ENCODE data around the gene VAV3.

VAV3 gene

DNA sequence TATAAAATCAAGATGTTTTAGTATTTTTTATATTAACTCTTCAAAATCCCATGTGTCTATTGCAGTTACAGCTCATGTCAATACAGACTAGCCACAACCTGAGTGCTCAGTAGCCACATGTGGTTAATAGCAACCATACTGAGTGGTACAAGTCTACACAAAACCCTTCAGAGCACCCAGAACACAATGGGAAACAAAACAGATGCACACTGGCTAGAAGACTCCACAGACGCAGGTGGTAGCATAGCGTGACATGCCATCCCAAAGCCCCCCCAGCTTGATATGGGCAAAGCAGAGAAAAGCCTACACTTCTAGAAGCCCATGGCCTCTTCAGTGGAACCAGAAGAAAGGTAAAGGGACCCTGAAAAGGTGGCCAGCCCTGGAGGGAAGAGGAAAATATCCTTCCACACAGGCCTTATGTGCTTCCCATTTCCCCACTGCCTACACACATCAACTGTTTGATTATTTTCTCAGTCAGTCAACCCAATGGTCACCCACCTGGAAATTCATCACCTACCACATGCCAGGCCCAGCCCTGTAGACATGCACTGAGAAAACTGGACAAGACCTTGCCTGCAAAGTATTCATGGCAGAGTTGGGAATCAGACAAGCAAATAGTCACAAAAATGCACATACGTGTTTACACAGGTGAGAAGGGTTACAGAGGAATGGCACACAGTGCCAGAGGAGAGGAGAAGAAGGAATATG lies 175.0 kb downstream of the VAV3 start:
- DNase-seq (ENCODE audit: low read depth), result no peak

DNA sequence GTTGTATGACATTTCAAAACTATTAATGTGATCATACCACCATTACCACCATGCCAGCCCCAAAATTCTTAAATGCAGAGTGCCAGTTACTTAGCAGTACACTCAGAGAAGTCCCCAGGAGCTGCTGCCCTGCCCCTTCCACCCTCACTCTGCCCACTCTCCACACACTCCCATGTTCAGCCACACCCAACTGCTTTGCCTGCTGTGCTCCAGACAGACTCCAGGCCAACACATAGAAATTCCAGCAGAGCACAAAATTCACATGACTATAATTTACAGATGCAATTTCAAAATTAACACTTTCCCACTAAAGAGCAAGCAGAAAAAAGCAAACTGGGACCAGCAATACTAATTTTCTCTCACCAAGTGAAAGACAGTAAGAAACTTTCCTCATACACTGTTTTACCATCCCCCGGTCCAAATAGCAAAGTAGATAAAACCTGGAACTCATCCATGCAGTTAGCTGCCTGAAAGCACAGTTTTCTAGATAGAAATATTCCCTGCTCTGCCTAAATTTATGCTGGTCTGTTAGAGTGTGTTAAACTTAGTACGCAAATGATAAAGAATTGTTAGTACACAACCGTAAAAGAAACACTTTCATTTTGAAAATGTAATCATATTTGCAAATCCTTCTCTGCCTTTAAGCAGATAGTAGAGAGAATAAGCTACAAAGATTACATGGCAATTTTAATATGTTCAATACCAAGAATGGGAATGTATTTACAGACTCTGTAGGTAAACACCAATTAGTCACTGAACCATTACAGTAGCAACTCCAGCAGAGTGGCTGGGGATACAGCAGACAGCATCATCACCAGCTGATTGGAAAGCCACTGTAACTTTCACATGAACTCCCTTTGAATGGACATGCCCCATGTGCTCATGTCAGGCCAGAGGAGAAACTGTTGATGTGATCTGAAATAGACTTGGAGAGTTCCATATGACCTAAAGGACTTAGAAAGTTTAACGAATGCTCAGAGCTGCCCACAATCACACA lies 176.5 kb downstream of the VAV3 start:
- no peak for DNase-seq (ENCODE audit: low read depth)

DNA sequence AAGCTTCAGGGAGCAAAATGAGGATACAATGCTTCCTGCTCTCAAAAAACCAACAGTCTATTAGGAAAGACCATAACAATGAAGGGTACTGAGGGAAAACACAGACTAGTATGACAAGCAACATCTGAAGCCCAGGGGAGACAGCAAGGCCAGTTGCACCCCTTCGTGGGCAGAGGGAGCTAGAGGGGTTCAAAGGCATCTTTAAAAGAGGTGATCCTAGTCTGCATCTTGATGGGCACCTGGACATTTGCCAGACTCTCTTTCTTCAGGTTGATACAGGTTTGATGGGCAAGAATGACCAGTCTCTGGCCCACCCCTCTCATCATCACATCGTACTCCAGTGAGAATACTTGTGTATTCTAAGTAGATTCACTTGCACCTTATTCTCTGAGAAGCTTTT lies 177.7 kb downstream of the VAV3 start:
- no peak for DNase-seq (ENCODE audit: low read depth)

DNA sequence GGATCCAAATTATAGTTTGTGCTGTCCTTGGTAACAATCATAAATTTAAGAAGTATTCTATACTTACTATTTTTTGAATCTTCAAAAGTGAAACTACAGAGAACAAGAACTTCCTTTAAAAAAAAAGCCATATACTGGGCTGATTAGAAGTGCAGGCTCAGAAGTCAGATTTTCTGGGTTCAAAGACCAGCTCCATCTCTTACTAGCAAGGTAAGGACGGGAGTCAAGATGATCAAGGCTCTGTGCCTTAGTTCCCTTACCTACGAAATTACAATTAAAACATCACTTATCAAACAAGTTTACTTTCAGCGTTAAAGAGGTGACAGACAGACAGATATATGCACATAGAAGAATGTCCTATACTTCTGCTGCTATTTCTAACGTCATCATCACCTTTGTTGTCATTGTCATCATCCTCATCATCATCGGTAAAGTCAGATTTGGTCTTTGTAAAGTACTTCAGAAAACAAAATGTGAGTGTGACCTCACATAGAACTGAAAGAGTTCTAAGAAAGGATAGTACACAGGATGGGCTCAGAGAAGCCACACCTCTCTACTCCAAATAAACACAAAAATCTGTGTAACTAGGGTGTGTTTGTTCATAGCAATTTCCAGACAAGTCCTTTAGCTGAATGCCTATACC lies 178.7 kb downstream of the VAV3 start:
- no peak for DNase-seq (ENCODE audit: low read depth)

DNA sequence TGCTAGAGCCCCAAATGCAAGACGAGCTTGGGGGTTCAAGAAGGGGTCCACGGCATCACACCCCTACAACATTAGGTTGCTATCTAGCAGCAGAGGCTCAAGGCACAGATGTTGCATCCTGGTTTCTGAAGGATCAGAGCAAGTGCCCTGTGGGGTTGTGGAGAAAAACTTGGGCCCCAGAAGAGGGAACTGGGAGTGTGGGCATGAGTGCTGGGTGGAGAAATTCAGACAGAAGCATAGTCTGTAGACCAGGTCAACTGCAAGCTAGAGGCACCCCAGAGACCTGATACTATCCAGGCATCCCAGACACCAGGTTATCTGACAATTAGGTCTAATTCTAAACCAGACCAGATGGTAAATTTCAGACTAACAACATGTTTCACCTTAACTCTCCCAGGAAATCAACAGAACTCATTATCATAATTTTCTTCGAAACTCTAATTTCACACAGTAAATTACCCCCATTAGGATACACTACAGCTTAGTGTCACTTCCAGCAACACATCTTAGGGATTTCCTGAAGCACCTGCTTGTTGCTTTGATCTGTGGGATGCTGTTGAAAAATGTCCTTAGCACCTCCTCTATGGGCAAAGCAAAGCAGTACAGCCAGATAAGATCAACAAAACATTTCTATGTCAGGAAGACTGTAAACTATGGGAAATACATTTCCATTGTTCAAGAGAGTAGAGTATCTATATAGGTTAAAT lies 179.3 kb downstream of the VAV3 start:
- DNase-seq (ENCODE audit: low read depth), result no peak

DNA sequence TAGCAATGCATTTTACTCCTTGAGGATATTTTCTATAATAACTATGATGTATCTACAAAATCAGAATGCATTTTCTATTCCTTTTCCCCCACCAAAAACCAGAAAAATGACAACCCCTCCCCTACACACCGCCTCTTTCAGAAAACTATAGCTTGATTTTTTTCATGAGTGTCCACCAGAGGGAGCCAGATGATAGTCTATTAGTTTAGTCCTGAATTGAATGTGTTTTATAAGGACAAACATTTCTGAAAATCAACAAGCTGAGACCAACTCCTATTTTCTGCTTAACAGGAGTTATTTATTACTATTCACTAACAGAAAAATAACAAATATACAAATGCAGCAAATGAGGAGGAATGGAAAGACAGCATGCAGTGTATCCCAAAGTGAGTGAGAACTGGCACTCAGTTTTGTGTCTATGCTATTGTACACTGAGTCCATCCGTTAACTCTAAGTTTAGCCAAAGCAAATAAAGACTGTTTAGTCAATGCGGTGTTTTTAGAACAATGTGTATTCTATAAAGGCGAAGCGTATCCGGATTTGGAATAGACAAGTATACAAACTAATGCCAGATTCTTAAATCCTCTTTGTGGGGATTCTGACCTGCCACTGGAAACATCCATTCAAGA lies 182.6 kb downstream of the VAV3 start:
- DNase-seq (ENCODE audit: low read depth), result no peak

DNA sequence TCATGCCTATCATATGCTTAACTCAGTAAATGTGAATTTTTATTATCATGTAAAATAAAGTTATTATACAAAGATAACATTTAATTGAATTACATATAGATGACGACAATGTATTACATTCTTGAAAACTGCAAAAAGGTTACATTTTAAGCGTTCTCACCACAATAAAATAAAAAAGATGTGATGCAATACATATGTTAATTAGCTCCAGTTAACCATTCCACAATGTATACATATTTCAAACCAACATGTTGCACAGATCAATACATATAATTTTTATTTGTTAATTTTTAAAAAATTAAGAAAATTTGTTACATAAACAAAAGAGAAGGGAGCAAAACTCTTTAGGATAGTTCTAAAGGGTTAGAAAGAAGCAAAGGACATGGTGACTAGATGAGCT lies 183.7 kb downstream of the VAV3 start:
- DNase-seq (ENCODE audit: low read depth), result no peak

DNA sequence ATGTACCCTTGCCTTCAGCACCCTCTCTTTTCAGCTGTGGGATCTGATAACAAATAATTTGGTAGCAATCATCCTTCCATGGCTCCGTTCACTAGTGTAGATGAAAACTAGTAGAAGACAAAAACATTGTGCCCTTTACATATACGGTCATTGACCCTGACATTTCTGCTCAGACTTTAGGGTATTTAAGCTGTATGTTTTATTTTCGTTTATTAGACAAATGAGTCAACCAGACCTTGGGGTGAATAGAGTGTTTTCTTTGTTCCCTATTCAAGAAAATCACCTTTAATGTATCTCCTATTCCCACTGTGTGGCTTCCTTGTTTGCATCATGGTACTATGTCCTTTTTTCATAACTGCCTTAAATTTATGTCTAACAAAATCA lies 187.3 kb downstream of the VAV3 start:
- DNase-seq (ENCODE audit: low read depth), result no peak

DNA sequence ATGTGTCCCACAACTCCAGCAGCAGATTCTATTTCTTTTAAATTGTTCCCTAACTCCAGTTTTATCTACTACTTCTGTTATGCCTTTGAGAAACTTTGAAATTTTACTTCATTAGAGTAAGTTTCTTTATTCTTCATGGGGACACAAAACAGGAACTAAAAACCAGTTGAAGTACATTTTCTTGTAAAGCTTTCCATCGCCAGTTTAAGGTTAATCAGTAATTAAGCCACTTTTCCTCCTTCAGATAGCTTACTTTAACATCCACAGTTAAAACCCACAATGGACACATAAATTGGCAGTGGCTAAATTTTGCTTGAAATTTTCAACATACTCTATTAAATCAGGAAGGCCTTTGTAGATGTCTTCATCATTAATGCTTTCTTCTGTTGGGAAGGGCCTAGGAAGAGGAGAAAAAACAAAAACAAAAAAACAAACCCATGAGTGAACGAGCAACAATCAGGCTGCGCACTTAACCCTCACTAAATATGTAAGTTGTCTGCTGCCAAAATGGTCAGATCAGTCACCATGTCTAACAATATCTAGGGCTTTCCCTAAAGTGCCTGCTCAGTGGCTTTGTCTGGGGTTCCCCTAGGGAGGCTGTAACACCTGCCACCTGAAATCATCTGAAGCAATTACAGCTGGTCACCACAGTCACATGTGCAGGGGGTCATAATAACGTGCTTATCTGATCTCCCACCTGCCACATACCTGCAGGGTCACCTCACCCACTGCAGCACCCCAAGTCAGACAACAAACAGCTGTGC lies 187.9 kb downstream of the VAV3 start:
- DNase-seq (ENCODE audit: low read depth), result no peak

DNA sequence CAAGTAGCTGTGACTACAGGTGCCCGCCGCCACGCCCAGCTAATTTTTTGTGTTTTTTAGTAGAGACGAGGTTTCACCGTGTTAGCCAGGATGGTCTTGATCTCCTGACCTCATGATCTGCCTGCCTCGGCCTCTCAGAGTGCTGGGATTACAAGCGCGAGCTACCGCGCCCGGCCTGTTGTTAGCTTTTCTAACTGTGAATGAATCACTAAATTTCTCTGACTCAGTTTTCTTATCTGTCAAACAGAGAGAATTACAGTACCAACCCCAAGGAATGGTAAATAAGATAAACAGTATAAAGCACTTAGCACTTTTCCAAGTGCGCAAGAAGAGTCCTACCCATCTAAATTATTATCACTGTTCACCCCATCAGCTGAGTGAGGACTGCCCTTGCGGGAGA lies 193.6 kb downstream of the VAV3 start:
- DNase-seq (ENCODE audit: low read depth), result no peak

DNA sequence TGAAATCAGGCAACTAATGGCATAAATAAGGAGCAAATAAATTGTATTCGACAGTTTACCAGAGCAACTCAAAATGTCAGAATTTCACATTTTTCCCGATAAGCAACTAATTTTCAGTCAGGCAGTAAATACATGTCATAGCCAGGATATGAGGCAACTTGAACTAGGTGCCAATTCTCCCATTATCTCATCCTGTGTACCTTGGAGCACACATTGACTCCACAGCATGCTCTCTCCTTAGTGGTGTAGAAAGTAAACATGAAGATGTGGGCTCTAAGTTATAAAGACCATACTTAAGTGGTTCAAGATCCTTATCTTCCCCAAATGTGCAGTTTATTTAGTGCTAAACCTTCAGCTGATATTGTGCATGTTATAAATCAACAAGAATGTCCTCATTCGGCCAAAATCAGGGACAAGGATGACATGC lies 197.8 kb downstream of the VAV3 start:
- no peak for DNase-seq (ENCODE audit: low read depth)

DNA sequence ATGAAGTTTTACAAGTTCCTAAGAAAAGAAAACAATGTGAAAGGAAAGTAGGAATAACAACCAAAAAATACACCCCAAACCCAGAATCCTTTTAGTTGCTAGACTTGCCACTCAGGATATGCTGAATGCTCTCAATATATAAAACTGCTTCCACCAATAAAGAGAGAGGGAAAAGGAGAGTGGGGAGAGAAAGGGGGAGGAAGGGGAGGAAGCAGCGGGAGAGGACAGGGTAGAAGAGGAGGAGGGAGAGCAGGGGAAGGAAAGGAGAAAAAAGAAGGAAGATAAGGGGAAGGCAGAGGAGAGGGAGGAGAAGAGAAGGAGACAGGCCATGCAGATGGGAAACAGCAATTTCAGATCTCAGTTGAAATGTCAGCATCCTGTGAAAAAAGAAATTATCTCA lies 198.4 kb downstream of the VAV3 start:
- no peak for DNase-seq (ENCODE audit: low read depth)

DNA sequence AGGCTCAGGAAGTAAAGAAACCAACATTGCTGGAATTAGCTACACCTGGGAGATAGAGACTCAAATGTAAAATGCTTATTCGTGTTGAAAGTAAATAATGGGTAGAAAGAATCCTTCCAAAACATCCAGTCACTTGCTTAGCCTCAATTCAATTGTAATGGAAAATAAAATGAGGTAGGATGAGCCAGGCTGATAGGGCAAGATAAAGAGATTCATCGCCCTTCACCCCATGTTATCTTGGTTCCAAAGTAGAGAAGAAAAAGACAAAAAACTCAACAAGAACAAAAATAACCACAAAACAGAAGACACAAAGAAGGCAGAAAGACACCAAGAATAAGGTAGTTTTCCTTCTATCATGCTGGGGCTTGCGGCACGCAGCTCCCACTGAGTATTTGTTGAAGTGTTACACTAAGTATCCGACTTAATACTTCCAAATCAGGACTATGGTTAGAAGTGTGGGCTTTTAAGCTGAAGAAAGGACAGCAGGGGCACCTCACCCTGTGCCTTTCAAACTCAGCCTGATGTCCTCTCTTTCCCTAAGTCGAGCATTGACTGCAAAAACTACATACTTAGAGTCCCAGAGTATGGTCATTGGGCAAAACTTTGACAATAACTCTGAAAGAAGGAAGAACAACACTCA lies 202.1 kb downstream of the VAV3 start:
- DNase-seq (ENCODE audit: low read depth), result no peak

DNA sequence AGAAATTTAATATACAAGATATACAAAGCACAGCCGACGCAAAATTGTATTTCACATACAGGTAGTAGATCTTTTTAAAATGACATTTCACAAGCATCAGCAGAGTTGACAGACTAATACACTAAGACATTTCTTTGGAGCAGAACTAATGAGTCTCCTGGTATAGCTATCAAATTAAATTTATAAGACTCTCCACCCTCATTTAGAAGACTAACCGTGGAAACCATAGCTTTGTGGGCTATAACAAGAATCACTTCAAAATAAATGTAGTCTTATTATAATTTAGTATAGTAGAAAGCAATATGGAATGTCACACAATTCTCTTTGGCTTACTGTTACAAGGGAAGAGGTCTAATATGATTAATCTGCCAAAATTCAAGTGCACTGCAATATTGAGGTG lies 204.9 kb downstream of the VAV3 start:
- DNase-seq (ENCODE audit: low read depth), result no peak

DNA sequence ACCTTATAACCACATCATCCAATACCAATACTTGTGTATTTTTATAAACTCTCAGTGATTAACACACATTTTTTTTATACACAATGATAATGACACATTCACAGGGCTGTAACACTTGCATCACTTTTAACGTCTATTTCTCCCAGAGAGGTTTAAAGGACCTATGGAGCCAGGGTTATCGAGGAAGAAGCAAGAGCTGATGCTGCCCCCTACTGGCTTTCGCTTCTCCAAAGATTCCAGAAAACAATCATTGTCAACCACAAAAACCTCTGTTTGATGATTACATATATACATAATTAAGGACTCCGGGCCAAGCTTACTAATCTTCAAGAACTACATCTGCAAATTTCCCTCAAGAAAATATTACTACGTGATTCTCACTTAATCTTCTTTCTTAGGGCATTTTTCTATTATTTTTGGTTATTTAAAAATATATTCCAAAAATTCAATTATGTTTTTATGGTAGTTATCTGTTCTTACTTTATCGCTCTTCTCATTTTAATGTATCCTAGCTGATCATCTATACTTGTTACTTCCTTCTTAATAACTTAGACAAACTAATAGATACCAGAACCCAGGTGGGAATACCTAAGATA lies 214.5 kb downstream of the VAV3 start:
- no peak for DNase-seq (ENCODE audit: low read depth)

DNA sequence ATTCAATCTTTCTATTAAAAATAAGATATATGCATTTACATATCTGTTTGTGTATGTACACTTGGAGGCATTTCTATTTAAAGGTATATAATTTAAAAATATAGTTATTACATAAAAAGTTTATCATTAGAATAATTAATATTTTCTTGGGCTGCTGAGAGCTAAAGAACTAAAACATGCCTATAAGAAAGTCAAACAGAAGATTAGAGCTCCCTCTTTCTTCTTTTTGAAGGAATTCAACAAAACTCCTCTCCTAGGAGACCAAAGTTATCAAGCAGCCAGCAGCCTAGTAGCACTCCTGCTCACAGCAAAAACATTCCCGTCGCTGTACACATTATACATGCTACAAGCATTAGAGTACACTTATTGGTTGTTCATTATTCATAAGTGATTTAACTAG lies 216.4 kb downstream of the VAV3 start:
- no peak for DNase-seq (ENCODE audit: low read depth)

DNA sequence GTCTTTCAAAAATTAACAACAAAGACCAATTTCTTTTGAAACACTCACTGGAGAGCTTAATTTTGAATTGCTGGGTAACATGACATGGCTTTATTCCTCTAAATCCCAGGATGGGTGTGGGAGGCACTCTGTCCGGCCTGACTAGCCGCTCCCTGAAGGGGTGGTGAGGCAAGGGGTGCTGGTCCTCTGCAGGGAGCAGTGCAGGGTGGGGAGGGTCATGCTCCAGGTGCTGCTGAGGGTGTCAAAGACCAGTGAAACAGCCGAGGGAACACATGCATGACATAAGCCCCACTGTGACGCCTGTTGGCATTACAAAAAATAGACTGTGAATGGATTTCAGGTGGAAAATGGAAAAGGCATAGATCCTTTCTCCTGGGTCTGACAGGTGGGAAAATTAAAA lies 223.7 kb downstream of the VAV3 start:
- DNase-seq (ENCODE audit: low read depth), result no peak

DNA sequence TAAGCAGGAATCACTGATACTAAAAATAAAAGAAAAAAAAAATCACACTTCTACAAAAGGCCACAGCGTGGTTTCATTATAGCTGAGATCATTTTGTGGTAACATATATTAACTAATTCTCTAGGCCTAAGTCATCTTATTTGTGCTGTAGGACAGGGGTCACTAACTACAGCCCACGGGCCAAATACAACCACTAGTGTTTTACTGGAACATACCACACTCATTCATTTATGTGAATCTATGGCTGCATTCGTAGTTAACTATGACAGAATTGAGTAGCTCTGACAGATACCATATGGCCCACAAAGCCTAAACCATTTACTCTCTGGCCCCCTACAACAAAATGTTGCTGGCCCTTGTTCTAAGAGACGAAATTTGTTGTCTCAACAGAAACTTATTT lies 224.4 kb downstream of the VAV3 start:
- no peak for DNase-seq (ENCODE audit: low read depth)

DNA sequence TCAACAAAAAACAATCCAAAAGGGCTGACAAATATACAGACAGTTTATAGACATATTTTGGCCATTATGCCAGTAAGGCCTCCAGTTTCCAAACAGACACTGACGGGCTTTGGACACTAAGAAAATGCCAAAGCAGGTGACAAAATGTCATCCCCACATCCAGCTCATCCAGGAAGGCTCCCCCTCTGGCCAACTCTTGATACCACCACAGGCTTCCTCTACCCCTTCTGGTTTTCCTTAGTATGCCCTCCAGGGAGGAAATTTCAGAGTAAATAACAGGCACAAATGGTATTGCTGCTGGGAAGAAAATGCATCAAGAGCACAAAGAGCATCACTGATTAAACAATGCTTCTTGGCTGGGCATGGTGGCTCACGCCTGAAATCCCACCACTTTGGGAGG lies 225.3 kb downstream of the VAV3 start:
- no peak for DNase-seq (ENCODE audit: low read depth)

DNA sequence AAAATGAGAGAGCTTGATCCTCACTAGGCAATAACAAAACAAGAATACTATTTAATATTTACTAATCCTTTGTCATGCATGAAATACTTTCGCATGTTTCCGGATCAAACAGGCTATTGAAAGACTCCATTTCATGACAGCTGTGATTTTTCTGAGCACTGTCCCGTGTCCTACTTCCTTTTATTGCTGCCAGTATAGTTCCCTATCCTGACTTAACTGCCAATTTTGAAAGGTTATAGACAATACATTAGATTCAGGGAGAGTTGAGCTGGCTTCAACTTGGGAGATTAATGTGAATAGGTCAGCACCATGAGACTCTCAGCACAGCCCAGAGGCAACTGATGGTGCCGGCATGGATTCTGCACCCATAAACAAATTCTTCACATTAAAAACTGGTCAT lies 225.8 kb downstream of the VAV3 start:
- no peak for DNase-seq (ENCODE audit: low read depth)

Measured in stimulated activated CD8-positive, alpha-beta memory T cell treated with anti-CD3 and anti-CD28 coated beads, Interleukin-12 subunit alpha, Interleukin-12 subunit beta, amount 100 ng/mL, for 4 hours (primary cell).